Thyroid gland (tissue), 4 donors: ENCODE results near the gene RTP5.

Source experiments
- CTCF ChIP-seq, 6 experiments: fragments of 200-600 bp in 3 of 6; fragments of 450-650 bp in 3 of 6; sonication (generic) in 3 of 6; IDR thresholded peaks; one replicate each; pipeline ENCODE4 v1.5.1; 2016 to 2019; ENCODE audit warnings: antibody characterized with exemption in 6 of 6, mild to moderate bottlenecking in 2 of 6, inconsistent platforms in 1 of 6, moderate library complexity in 1 of 6
- POLR2A ChIP-seq, 2 donors: fragments of 450-650 bp; IDR thresholded peaks; one replicate each; pipeline ENCODE4 v1.6.1; 2017; ENCODE audit warnings: antibody characterized with exemption in 2 of 2, mild to moderate bottlenecking in 2 of 2, moderate library complexity in 1 of 2

- TF ChIP-seq POLR2A (IDR thresholded peaks at IDR 0.05) (no peak), CTCF (IDR thresholded peaks at IDR 0.05) (no peak)
Observed at GRCh38 chr2:241891988-241892298, 22.4 kb downstream of the RTP5 start.
